ENCODE data around the gene MYO18A.

GRCh38 chr17:29225396-29225795, 45.2 kb upstream of the MYO18A start:
- no peak for TF ChIP-seq CTCF (IDR thresholded peaks at IDR 0.05)
- TF ChIP-seq POLR2A (IDR thresholded peaks at IDR 0.05), result no peak
